T-helper 1 cell treated with Interleukin-12 subunit alpha and Interleukin-12 subunit beta and Interleukin-4 antibody, amounts not matched to agents 30 μg/mL and 1 μg/mL, for 36 hours (primary cell): ENCODE data around the gene ARL14EPL.
"Not testable (repeated sequence)": the region's sequence is repeated elsewhere in the genome, so short reads cannot be mapped to it uniquely, and the experiment has no call there.

Experiments
- H3K27ac Mint-ChIP-seq: one replicate; pipeline ENCODE4 v1.8.0; 2021; ENCODE audit warnings: mild to moderate bottlenecking, mixed read lengths
- H3K27me3 Mint-ChIP-seq: one replicate; pipeline ENCODE4 v1.8.0; 2021; ENCODE audit warnings: low read depth, mixed read lengths
- H3K36me3 Mint-ChIP-seq: one replicate; pipeline ENCODE4 v1.8.0; 2021; ENCODE audit warnings: low read depth, mixed read lengths
- H3K4me1 Mint-ChIP-seq: one replicate; pipeline ENCODE4 v1.8.0; 2021; ENCODE audit warnings: low read depth, mixed read lengths
- H3K4me3 Mint-ChIP-seq: one replicate; pipeline ENCODE4 v1.8.0; 2021; ENCODE audit warnings: mild to moderate bottlenecking, moderate library complexity, mixed read lengths
- H3K9me3 Mint-ChIP-seq: one replicate; pipeline ENCODE4 v1.8.0; 2021; ENCODE audit warnings: mixed read lengths

Gene ARL14EPL

DNA sequence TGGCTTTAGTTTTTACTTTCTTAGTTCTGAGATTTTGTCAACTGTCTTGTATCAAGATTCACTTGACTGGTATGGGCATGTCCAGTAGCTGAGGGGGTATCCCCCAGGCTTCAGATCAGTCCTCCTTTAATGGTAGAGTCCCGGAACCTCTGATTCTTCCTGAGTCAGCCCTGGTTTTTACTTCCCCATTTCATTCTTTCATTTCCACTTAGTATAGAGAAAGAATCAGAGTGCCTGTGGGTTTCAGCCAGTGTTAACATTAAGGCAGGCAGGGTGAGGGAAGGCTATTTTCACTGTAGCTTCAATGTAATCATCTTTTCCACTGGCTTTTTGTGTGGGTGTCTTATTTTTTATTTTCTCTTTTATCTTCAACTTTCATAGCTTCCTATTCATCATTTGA is 44.2 kb downstream of the ARL14EPL start:
- Mint-ChIP-seq H3K4me1 (no peaks in the 10 kb centered on the region), H3K27me3 (peaks cover 20% of the 10 kb centered on the region), H3K9me3 (no peaks in the 10 kb centered on the region), H3K4me3 (no peak overlapping the region), H3K36me3 (no peaks in the 10 kb centered on the region), H3K27ac (no peak overlapping the region)

DNA sequence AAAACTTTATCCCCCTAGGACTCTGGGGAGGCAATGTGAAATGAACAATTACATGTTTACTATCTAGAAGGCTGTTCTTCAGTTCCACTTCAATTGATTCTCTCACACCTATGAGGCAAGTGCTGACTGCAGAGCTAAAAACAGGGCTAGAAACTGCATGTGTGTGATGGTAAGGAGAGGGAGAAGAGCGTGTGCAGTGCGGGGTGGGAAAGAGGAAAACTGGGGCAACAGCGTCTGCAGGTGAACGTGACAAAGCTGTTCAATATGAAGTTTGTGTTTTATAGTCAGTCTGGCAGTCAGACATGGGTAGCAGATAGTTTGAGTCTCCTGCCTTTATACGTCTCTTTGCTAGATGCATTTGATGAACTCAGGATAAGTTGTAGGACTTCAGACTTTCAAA is 45.9 kb downstream of the ARL14EPL start:
- no peaks in the 10 kb centered on the region for H3K36me3 Mint-ChIP-seq
- H3K9me3 Mint-ChIP-seq, result no peaks in the 10 kb centered on the region
- H3K27ac Mint-ChIP-seq, result no peak overlapping the region
- H3K4me1 Mint-ChIP-seq, result no peaks in the 10 kb centered on the region
- H3K4me3 Mint-ChIP-seq, result no peak overlapping the region
- H3K27me3 Mint-ChIP-seq, result peaks cover 10% of the 10 kb centered on the region

DNA sequence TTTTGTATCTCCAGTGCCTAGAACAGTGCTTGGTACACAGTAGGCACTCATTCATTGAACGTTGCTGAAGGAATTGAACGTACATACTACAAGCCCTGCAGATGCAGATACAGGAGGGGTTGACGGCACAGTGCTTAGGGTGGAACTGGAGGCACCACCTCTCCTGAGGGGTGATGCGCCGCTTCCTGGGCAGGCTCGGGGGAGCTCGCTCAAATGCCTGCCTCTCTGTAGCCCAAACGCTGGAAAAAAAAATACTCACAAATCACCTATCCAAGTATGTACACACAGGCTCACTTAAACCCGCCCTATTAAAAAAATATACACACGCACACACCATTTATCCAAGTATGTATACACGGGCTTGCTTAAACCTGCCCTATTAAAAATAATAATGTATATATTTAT is 52.0 kb downstream of the ARL14EPL start:
- Mint-ChIP-seq H3K9me3 (no peaks in the 10 kb centered on the region), H3K27me3 (peaks cover 6% of the 10 kb centered on the region), H3K27ac (peak overlapping the region; percentile 64), H3K4me1 (peaks cover 19% of the 10 kb centered on the region), H3K4me3 (peak overlapping the region; percentile 84), H3K36me3 (peaks cover 20% of the 10 kb centered on the region)

DNA sequence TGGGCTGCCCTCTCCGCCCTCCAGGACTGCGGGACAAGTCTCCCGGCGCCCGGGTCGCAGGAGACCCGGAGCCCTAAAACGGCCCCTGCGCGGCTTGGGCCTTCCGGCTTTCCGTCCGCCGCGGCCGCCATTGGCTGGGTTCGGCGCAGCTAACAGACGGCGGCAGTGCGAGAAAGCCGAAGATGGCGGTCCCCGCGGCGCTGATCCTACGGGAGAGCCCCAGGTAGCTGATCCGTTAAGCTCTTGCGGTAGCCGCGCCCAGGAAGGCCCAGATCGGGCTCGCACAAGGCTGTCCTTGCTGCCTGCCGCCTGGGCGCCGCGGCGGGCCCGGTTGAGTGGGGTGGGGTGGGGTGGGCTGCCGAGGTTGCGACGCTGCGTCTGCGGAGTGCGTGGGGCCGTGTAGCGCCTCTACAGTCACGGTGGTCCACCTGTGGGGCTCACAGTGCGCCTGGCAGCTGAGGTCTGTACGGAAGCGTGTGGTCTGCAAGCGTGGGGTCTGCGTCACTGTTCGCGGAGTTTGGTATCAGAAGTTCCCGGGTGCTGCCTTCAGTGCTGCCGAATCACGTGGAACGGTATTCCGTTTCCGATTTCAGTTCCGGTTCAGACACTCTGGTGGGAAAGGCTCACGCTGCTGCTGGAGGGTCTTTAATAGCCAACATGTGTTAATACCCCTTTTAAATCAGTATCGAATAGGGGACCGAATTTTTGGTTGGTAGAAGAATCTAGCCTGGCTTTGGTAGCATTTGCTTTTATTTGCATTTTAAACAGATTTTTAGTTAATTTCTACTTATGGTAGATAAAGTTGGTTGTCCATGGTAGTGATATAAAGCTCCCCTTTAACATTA is 52.8 kb downstream of the ARL14EPL start, which contains the start of gene COMMD10:
TSS of gene COMMD10 (plus strand) at position 155 of the 845 bp plus-strand sequence.
- Mint-ChIP-seq H3K27ac (peak within 1 kb of the TSS; percentile 84), H3K36me3 (peaks cover 22% of the 10 kb centered on the region), H3K9me3 (no peaks in the 10 kb centered on the region), H3K27me3 (peaks cover 6% of the 10 kb centered on the region), H3K4me1 (peaks cover 21% of the 10 kb centered on the region), H3K4me3 (peak within 1 kb of the TSS; percentile 84)

DNA sequence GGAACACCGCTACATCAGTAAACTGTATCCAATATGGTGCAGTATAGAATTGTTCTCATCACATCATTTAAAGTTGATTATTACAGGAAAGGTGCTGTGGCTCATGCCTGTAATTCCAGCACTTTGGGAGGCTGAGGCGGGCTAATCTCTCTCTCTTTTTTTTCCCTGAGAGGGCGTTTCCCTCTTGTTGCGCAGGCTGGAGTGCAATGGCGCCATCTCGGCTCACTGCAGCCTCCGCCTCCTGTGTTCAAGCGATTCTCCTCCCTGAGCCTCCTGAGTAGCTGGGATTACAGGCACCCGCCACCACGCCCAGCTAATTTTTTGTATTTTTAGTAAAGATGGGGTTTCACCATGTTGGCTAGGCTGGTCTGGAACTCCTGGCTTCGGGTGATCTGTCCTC is 54.0 kb downstream of the ARL14EPL start:
- peaks cover 26% of the 10 kb centered on the region for H3K36me3 Mint-ChIP-seq
- not testable (repeated sequence) for H3K27me3 Mint-ChIP-seq, H3K9me3 Mint-ChIP-seq
- peak overlapping the region; percentile 70 for H3K4me3 Mint-ChIP-seq
- peaks cover 21% of the 10 kb centered on the region for H3K4me1 Mint-ChIP-seq
- peak overlapping the region; percentile 67 for H3K27ac Mint-ChIP-seq

DNA sequence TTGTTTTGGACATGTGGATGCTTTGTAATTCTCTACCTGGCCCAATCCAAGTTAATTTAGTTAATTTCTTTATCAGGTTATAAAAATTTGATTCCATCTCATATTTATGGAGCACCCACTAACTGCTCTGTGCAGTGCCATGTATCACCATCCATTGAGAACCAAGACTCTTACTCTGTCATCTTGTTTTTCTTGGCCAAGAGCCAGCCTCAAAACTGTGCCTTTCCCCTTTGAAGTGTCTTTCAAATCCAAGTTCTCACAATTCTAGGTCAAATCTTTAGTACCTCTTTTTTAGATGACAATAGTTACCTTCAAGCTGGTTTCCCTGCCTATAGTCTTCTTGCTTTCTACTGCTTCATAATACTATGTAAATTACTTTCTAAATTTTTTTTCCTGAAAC is 55.8 kb downstream of the ARL14EPL start:
- H3K4me1 Mint-ChIP-seq, result peaks cover 21% of the 10 kb centered on the region
- H3K36me3 Mint-ChIP-seq, result peaks cover 35% of the 10 kb centered on the region
- peaks cover 6% of the 10 kb centered on the region for H3K27me3 Mint-ChIP-seq
- no peaks in the 10 kb centered on the region for H3K9me3 Mint-ChIP-seq
- H3K27ac Mint-ChIP-seq, result no peak overlapping the region
- H3K4me3 Mint-ChIP-seq, result no peak overlapping the region

DNA sequence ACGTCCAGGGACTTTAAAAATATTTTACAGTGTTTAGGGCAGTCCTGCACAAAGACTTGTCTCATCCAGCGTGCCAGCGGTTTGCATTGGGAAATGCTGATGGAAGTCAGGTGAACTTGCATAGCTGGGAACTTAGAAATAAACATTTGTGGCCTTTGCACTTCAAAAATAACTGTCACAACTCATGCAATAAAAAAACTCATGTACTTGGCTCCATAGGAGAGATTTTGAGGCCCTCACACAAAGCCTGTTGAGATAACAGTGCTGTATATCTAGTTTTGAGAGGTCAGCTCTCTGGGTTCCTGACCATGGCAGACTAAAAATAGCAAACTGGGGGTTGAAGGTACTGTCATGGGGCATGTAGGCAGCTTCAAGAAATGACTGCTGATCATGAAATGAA is 58.0 kb downstream of the ARL14EPL start:
- H3K36me3 Mint-ChIP-seq, result peaks cover 44% of the 10 kb centered on the region
- H3K27me3 Mint-ChIP-seq, result no peaks in the 10 kb centered on the region
- H3K4me3 Mint-ChIP-seq, result no peak overlapping the region
- H3K9me3 Mint-ChIP-seq, result no peaks in the 10 kb centered on the region
- H3K27ac Mint-ChIP-seq, result no peak overlapping the region
- peaks cover 13% of the 10 kb centered on the region for H3K4me1 Mint-ChIP-seq

DNA sequence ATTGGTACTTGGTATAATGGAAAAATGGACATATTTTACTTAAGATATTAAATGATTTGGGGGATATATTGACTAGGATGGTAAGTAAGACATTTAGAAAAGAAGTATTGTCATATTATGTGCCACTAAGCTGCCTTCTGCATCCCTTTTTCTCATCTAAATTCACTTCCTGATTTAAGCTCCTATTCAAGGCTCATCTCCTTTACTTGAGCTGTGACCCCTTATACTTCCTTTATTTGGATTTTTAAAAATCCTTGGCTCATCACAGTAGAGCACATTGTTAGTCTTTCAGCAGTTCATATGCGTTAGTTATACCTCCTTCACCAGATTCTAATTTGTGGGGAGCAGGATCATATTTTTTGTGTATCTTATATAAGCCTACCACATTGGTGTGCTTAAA is 59.1 kb downstream of the ARL14EPL start:
- H3K4me3 Mint-ChIP-seq, result no peak overlapping the region
- peaks cover 47% of the 10 kb centered on the region for H3K36me3 Mint-ChIP-seq
- no peaks in the 10 kb centered on the region for H3K27me3 Mint-ChIP-seq
- H3K9me3 Mint-ChIP-seq, result no peaks in the 10 kb centered on the region
- peaks cover 7% of the 10 kb centered on the region for H3K4me1 Mint-ChIP-seq
- H3K27ac Mint-ChIP-seq, result no peak overlapping the region

DNA sequence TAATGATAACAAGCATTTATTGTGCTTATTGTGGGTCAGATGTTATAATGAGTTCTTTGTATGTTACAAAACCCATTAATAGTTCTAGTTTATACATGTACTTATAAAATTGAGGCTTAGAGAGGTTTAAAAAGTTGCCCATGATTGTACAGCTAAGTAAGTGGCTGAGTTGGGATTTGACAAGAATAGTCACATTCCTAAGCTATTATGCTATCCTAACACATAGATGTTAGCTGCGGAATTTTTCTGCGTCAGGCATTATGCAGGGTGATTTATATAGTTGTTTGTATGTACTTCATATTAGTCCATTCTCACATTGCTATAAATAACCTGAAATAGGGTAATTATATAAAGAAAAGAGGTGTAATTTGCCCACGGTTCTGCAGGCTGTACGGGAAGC is 65.0 kb downstream of the ARL14EPL start:
- H3K36me3 Mint-ChIP-seq, result peaks cover 42% of the 10 kb centered on the region
- peaks cover 1% of the 10 kb centered on the region for H3K4me1 Mint-ChIP-seq
- no peaks in the 10 kb centered on the region for H3K27me3 Mint-ChIP-seq
- no peak overlapping the region for H3K27ac Mint-ChIP-seq
- no peak overlapping the region for H3K4me3 Mint-ChIP-seq
- H3K9me3 Mint-ChIP-seq, result peaks cover 5% of the 10 kb centered on the region

DNA sequence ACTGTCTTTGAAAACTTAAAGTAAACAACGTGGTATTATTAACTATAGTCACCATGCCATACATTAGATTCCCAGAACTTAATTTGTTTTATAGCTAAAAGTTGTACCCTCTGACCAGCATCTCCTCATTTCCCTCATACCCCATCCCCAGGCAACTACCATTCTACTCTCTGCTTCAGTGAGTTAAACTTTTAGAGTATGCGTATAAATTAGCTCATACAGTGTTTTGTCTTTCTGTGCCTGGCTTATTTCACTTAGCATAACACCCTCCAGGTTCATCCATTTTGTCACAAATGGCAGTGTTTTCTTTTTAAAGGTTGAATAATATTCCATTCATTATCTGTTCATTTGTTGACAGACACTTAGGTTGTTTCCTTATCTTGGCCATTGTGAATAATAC is 66.7 kb downstream of the ARL14EPL start:
- Mint-ChIP-seq H3K4me1 (peaks cover 1% of the 10 kb centered on the region), H3K4me3 (no peak overlapping the region), H3K36me3 (peaks cover 31% of the 10 kb centered on the region), H3K27me3 (no peaks in the 10 kb centered on the region), H3K27ac (no peak overlapping the region), H3K9me3 (peaks cover 5% of the 10 kb centered on the region)

DNA sequence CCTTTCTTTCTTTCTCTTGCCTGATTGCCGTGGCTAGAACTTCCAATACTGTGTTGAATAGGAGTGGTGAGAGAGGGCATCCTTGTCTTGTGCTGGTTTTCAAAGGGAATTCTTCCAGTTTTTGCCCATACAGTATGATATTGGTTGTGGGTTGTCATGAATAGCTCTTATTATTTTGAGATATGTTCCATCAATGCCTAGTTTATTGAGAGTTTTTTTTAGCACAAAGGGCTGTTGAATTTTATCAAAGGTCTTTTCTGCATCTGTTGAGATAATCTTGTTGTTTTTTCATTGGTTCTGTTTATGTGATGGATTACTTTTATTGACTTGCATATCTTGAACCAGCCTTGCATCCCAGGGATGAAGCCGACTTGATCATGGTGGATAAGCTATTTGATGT is 72.7 kb downstream of the ARL14EPL start:
- not testable (repeated sequence) for H3K27me3 Mint-ChIP-seq, H3K4me3 Mint-ChIP-seq, H3K4me1 Mint-ChIP-seq, H3K27ac Mint-ChIP-seq
- Mint-ChIP-seq H3K36me3 (peaks cover 27% of the 10 kb centered on the region), H3K9me3 (peaks cover 13% of the 10 kb centered on the region)
